Cardiac fibroblast (primary cell): ENCODE results near the gene FANCM.

Experiments used
- DNase-seq, 2 donors: peaks; one replicate each; pipeline versions ENCODE4 v3.0.0 to v3.0.0-alpha.2; 2010; ENCODE audit warnings: low read depth in 2 of 2
- H3K4me3 ChIP-seq, 2 donors: replicated peaks in 1 of 2; 1 replicate in 1 of 2; 2 replicates in 1 of 2; pipeline ENCODE4 v1.5.1; 2011; ENCODE audit warnings: low read depth in 2 of 2, low read length in 2 of 2, mild to moderate bottlenecking in 2 of 2, moderate library complexity in 1 of 2
- TF ChIP-seq, protein P1 (sequence below): IDR thresholded peaks from one replicate; pipeline ENCODE4 v1.5.1; 2011; ENCODE audit warnings: low read depth, mild to moderate bottlenecking, low read length, inconsistent platforms

Gene FANCM

DNA sequence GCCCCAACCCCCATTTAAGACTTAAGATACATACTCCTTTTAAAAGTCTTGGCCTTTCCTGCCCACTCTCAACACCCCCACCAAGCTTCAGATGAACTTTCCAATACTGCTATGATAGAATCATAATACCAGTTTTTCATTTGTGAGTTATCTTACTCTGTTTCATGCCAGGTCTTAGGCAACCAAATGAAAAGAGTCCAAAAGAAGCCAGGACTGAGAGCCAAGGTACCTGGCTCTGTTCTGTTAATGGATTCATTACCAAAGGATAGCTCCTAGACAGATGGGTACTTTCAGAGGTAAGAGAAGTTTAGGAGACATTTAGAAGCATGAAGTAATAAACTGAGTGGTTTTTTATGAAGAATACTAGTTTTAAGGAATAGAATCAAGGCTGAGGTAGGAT lies 34.2 kb downstream of the FANCM start:
- no peak for DNase-seq
- TF ChIP-seq, protein P1, sequence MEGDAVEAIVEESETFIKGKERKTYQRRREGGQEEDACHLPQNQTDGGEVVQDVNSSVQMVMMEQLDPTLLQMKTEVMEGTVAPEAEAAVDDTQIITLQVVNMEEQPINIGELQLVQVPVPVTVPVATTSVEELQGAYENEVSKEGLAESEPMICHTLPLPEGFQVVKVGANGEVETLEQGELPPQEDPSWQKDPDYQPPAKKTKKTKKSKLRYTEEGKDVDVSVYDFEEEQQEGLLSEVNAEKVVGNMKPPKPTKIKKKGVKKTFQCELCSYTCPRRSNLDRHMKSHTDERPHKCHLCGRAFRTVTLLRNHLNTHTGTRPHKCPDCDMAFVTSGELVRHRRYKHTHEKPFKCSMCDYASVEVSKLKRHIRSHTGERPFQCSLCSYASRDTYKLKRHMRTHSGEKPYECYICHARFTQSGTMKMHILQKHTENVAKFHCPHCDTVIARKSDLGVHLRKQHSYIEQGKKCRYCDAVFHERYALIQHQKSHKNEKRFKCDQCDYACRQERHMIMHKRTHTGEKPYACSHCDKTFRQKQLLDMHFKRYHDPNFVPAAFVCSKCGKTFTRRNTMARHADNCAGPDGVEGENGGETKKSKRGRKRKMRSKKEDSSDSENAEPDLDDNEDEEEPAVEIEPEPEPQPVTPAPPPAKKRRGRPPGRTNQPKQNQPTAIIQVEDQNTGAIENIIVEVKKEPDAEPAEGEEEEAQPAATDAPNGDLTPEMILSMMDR: no peak
- H3K4me3 ChIP-seq: no peak overlapping the region

DNA sequence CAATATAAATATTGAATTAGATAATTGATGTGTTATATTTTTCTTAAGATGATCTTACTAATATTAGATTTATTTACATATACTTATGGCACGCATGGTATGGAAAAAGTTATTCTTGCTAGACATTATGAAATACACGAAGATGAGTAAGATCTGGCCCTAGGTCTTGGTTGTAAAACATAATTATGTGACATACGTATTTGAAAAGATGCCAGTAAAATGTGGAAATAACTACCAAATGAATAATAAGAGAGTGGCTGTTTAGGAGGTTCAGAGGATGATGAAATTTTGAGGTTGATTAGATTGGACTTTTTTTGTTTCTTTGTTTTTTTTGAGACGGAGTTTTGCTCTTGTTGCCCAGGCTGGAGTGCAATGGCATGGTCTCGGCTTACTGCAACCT lies 41.3 kb downstream of the FANCM start:
- no peak overlapping the region for H3K4me3 ChIP-seq
- peak; percentile 91 to 98 for DNase-seq
- TF ChIP-seq, protein P1: no peak

DNA sequence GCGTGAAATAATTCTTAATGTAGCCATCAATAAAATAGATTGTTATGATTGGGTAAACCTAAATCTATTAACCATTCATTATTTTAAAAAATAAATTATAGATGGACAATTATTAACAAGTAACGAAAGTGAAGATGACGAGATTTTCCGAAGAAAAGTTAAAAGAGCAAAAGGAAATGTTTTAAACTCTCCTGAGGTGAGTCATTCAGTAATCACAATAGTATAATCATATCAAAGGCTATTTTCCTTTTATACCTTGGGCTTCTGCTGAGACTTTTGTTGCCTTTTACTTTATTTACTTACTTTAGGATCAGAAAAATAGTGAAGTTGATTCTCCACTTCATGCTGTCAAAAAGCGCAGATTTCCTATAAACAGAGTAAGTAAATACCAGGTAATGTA lies 45.6 kb downstream of the FANCM start:
- TF ChIP-seq, protein P1: no peak
- no peak overlapping the region for H3K4me3 ChIP-seq
- peak in 1 of 2 donors; percentile 49 for DNase-seq

DNA sequence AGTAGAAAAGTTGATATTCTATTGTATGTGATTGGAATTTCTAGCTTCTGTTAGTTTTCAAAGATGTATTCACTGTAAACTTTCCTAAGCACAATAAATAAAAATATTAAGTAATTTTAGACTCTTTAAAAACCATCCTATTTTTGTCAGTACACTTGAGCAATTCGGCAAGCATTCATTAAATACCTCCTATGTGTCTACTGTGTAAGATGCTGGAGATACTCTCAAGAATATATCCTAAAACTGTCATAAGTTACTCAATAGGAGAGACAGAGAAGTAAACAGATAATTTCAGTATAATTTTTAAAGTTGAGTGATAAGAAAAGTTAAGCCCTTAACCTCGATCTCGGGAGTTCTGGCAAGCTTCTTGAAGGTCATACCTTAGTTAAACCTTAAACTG lies 46.1 kb downstream of the FANCM start:
- DNase-seq: no peak
- H3K4me3 ChIP-seq: no peak overlapping the region
- TF ChIP-seq, protein P1: no peak

DNA sequence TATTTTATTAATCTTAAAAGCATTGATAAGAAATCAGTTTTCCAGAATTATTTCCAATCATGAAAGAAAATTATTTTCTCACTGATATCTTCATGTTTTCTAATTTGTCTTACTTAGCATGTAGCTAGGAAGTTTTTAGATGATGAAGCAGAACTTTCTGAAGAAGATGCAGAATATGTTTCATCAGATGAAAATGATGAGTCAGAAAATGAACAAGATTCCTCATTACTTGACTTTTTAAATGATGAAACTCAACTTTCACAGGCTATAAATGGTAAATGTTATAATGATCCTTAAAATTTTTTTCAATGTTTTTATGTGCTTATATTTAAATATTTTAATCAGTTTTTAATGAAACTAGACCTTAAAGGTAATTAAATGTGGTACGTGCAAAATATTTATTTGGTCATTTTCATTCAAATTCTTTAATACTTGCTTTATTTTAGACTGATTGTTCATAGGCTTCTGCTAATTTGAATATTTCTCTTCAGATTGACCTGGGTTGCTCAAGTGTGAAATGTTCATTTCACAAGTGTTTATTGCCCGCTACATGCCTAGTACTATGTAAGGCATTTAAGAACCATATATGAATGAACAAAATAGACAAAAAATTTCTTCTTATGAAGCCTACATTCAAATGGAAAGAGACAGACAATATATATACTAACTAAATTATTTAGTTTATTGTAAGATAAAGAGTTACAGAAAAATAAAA lies 49.5 kb downstream of the FANCM start:
- peak in 1 of 2 donors; percentile 55 for DNase-seq
- TF ChIP-seq, protein P1: no peak
- H3K4me3 ChIP-seq: no peak overlapping the region

DNA sequence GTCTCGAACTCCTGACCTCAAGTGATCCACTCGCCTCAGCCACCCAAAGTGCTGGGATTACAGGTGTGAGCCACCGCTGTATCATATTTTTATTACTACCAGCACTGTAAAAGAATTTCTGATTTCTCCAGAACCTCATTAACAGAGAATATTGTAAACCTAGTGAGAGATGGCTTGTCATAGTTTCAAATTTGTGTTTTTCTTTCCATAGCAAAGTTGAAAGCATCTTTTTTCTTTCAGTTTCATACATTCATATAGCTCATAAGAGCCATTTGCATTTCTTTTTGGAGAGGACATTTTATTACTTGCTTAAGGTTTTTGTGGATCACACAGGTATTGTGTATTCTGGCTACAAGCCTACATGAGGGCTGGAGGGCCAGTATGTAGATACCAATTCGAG lies 59.2 kb downstream of the FANCM start:
- H3K4me3 ChIP-seq: no peak overlapping the region
- no peak for DNase-seq
- TF ChIP-seq, protein P1: no peak

DNA sequence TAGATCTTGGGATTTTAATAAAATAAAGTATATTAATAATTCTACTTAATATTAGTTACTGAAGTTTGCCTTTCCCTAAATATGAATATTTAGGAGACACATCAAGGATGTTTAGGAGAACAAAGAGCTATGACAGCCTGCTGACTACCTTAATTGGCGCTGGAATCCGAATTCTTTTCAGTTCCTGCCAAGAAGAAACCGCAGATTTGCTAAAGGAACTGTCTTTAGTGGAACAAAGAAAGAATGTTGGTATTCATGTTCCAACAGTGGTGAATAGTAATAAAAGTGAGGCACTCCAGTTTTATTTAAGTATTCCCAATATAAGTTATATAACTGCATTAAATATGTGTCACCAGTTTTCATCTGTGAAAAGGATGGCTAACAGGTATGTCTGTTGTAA lies 62.8 kb downstream of the FANCM start:
- TF ChIP-seq, protein P1: no peak
- H3K4me3 ChIP-seq: no peak overlapping the region
- DNase-seq: peak; percentile 53 to 75
